Measurements from ENCODE around the gene ARF1.

ARF1 gene

DNA sequence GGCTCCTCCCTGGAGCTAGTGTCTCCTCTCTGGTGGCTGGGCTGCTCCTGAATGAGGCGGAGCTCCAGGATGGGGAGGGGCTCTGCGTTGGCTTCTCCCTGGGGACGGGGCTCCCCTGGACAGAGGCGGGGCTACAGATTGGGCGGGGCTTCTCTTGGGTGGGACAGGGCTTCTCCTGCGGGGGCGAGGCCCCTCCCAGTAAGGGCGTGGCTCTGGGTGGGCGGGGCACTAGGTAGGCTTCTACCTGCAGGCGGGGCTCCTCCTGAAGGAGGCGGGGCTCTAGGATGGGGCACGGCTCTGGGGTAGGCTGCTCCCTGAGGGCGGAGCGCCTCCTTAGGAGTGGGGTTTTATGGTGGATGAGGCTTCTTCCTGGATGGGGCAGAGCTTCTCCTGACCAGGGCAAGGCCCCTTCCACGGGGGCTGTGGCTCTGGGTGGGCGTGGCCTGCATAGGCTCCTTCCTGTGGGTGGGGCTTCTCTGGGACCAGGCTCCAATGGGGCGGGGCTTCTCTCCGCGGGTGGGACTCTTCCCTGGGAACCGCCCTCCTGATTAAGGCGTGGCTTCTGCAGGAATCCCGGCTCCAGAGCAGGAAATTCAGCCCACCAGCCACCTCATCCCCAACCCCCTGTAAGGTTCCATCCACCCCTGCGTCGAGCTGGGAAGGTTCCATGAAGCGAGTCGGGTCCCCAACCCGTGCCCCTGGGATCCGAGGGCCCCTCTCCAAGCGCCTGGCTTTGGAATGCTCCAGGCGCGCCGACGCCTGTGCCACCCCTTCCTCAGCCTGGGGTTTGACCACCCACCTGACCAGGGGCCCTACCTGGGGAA lies 22.7 kb upstream of the ARF1 start:
- peaks cover 22% of the 10 kb centered on the region for H3K27me3 Mint-ChIP-seq
- H3K36me3 Mint-ChIP-seq (ENCODE audit: insufficient read depth) = no peaks in the 10 kb centered on the region
- no peak for DNase-seq (ENCODE audit: low spot score in 2 of 2)
- H3K4me1 Mint-ChIP-seq = peaks cover 11% of the 10 kb centered on the region
- ATAC-seq (replicated peaks; ENCODE audit: extremely low read depth, poor library complexity, severe bottlenecking) = peak; percentile 16
- H3K27ac Mint-ChIP-seq (ENCODE audit: low read depth) = no peak overlapping the region
- no peaks in the 10 kb centered on the region for H3K9me3 Mint-ChIP-seq
- H3K4me3 Mint-ChIP-seq = peak overlapping the region; percentile 58

DNA sequence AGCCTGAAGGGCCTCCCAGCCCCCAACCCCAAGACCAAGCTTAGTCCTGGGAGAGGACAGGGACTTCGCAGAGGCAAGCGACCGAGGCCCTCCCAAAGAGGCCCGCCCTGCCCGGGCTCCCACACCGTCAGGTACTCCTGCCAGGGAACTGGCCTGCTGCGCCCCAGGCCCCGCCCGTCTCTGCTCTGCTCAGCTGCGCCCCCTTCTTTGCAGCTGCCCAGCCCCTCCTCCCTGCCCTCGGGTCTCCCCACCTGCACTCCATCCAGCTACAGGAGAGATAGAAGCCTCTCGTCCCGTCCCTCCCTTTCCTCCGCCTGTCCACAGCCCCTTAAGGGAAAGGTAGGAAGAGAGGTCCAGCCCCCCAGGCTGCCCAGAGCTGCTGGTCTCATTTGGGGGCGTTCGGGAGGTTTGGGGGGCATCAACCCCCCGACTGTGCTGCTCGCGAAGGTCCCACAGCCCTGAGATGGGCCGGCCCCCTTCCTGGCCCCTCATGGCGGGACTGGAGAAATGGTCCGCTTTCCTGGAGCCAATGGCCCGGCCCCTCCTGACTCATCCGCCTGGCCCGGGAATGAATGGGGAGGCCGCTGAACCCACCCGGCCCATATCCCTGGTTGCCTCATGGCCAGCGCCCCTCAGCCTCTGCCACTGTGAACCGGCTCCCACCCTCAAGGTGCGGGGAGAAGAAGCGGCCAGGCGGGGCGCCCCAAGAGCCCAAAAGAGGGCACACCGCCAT lies 21.9 kb upstream of the ARF1 start:
- H3K4me3 Mint-ChIP-seq = peak overlapping the region; percentile 58
- ATAC-seq (replicated peaks; ENCODE audit: extremely low read depth, poor library complexity, severe bottlenecking) (no peak), DNase-seq (ENCODE audit: low spot score in 2 of 2) (no peak)
- H3K36me3 Mint-ChIP-seq (ENCODE audit: insufficient read depth) = no peaks in the 10 kb centered on the region
- H3K27ac Mint-ChIP-seq (ENCODE audit: low read depth) = no peak overlapping the region
- H3K27me3 Mint-ChIP-seq = peaks cover 28% of the 10 kb centered on the region
- H3K4me1 Mint-ChIP-seq = peaks cover 11% of the 10 kb centered on the region
- no peaks in the 10 kb centered on the region for H3K9me3 Mint-ChIP-seq

DNA sequence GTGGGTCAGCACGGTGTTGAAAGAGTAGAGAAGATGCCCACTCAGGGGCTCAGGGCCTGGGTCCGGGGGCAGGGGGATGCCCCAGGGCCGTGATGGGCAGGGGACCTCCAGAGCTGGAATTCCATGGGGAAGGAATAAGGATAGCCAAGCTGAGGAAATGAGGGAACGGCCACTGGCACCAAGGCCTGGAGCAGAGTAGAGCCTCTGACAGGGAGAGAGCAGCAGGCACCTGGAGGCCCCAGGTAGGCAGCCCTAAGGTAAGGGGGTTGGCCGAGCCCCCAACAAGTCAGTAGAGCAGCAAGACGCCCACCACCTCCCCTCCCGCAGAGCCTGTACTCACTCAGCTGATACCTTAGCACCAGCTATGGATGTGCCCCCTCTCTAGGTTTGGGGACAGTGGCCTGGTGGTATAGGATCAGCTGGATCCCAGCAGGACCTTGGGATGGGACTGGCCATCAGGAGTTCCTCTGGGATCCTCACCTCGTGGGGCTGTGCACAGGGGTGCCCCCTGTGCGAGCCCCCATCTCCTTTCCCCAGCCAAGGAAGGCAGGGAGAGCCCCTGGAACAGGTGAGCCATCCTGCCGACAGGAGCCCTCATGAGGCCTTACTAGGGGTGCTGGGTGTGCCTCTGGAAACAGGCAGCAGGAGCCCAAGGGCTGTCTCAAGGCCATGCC lies 21.0 kb upstream of the ARF1 start:
- H3K4me3 Mint-ChIP-seq = no peak overlapping the region

DNA sequence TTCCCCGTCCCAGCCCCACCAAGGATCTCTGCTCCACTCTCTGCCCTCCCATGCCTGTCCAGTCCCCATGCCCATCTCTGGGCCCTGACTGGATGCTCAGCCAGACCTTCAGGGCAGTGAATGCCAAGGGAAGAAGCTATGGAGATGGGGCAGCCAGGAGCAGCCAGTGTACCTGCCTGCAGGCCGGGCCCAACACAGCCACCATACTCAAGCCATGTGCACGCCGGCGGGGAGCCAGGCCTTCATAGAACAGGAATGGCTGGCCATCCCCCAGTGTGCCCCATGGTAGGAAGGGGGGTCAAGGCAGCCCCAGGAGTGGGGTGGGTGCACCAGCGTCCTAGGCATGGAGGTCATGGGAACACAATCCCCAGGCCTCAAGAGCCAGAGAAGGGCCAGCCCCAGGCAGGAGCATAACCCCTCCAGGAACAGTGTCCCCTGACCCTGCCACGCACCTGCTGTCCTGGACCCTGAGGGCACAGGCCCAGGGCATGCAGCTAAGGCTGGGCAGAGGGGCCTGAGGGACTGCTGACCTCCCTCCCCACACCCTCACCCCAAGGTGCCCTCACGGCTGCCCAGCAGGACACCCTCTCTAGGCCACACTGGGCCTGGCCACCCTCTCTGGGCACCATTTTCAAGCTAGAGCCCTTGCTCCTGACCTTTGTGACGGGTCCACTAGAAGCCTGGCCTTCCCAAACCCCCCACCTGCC lies 20.3 kb upstream of the ARF1 start:
- Mint-ChIP-seq H3K4me1 (peaks cover 11% of the 10 kb centered on the region), H3K27ac (ENCODE audit: low read depth) (no peak overlapping the region), H3K9me3 (no peaks in the 10 kb centered on the region), H3K27me3 (peaks cover 44% of the 10 kb centered on the region), H3K36me3 (ENCODE audit: insufficient read depth) (no peaks in the 10 kb centered on the region), H3K4me3 (no peak overlapping the region)
- no peak for DNase-seq (ENCODE audit: low spot score in 2 of 2)
- ATAC-seq (replicated peaks; ENCODE audit: extremely low read depth, poor library complexity, severe bottlenecking) = no peak

More for the DNA sequence above, 21.0 kb upstream of the ARF1 start:
- peaks cover 11% of the 10 kb centered on the region for H3K4me1 Mint-ChIP-seq
- H3K9me3 Mint-ChIP-seq = no peaks in the 10 kb centered on the region
- DNase-seq (ENCODE audit: low spot score in 2 of 2) (no peak), ATAC-seq (replicated peaks; ENCODE audit: extremely low read depth, poor library complexity, severe bottlenecking) (no peak)
- no peak overlapping the region for H3K27ac Mint-ChIP-seq (ENCODE audit: low read depth)
- no peaks in the 10 kb centered on the region for H3K36me3 Mint-ChIP-seq (ENCODE audit: insufficient read depth)
- H3K27me3 Mint-ChIP-seq = peaks cover 37% of the 10 kb centered on the region

DNA sequence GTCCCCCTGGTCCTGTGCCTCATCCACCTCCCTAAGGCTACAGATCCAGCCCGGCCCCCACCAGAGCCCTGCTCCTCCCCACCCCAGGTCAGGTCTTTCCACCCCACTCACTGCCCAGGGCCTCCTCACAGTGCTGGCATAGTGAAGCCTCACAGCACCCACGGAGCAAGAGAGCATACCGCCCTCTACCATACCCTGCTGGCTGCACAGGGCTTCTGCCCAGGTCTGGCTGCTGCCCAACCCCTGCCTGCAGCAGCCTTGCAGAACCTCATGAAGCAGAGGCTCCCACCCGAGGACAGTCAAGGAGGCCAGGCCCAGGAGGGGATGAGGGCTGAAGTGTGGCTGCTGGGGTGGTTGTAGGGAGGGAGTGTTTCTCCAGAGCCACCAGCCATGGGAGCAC lies 19.7 kb upstream of the ARF1 start:
- Mint-ChIP-seq H3K9me3 (no peaks in the 10 kb centered on the region), H3K27ac (ENCODE audit: low read depth) (no peak overlapping the region), H3K4me3 (no peak overlapping the region), H3K27me3 (peaks cover 46% of the 10 kb centered on the region), H3K4me1 (peaks cover 11% of the 10 kb centered on the region), H3K36me3 (ENCODE audit: insufficient read depth) (no peaks in the 10 kb centered on the region)
- DNase-seq (ENCODE audit: low spot score in 2 of 2) (no peak), ATAC-seq (replicated peaks; ENCODE audit: extremely low read depth, poor library complexity, severe bottlenecking) (no peak)

DNA sequence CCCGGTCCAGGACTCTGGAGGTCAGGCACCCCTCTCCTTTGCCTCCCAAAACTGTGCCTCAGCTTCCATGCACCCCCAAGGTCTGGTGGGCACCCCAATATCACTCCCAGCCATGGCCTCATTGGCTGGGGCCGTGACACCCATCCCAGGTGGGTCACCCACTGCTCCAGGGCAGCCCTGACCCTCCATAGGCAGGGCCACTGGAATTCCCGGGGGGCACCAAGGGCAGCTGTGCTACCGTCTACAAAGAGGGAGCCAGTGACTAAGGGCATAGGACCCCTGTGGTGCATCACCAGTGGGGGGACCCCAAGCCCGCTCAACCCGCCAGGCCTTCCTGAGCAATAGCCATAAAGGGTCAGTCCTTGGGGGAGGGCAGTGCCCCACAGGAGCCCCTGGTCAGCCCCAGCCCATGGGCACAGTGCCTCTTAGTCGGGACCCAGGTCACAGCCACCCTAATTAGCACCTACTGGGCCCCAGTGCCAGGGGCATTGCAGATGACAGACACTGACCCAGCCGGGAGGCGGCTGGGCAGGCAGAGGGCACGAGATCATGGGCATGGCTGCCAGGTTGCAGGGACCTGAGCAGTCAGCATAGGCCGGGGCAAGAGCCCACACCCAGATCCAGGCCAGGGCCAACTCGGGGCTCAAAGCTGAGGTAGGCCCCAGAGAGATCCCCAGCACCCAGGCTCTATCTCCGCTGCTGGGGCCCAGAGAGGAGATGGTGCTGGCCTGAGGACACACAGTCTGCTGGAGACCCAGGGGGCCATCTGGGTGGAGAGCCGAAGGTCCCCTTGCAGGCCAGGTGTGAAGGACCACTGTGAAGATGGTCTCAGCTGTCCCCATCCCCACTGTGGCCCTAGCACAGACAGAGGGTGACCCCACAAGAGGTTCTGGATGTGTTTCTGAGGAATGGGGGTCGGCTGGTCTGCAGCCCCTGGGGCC lies 19.0 kb upstream of the ARF1 start:
- DNase-seq (ENCODE audit: low spot score in 2 of 2) = no peak
- Mint-ChIP-seq H3K27ac (ENCODE audit: low read depth) (no peak overlapping the region), H3K36me3 (ENCODE audit: insufficient read depth) (no peaks in the 10 kb centered on the region), H3K9me3 (no peaks in the 10 kb centered on the region), H3K4me3 (no peak overlapping the region), H3K4me1 (peaks cover 11% of the 10 kb centered on the region), H3K27me3 (peaks cover 46% of the 10 kb centered on the region)
- no peak for ATAC-seq (replicated peaks; ENCODE audit: extremely low read depth, poor library complexity, severe bottlenecking)

DNA sequence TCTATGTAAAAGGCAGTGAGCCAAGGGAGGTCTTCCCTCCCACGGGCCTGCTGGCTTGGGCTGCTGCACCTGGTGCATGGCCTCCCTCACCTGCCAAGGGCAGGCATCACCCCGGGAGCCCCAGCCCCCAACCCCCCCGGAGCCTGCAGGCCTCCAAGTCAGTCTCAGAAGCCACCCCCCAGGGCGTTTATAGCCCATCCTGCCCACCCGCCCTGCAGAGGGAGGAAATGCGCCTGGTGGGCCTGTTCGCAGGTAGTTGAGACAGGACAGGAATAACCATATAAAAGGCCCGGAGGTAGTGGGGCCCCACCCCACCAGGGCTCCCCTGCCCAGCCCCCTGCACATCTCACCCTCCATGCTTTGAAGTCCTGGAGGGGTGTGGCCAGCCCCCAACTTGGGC lies 18.2 kb upstream of the ARF1 start:
- Mint-ChIP-seq H3K27ac (ENCODE audit: low read depth) (no peak overlapping the region), H3K36me3 (ENCODE audit: insufficient read depth) (no peaks in the 10 kb centered on the region), H3K4me1 (peaks cover 11% of the 10 kb centered on the region), H3K9me3 (no peaks in the 10 kb centered on the region), H3K27me3 (peaks cover 46% of the 10 kb centered on the region), H3K4me3 (no peak overlapping the region)
- ATAC-seq (replicated peaks; ENCODE audit: extremely low read depth, poor library complexity, severe bottlenecking) = no peak
- no peak for DNase-seq (ENCODE audit: low spot score in 2 of 2)

DNA sequence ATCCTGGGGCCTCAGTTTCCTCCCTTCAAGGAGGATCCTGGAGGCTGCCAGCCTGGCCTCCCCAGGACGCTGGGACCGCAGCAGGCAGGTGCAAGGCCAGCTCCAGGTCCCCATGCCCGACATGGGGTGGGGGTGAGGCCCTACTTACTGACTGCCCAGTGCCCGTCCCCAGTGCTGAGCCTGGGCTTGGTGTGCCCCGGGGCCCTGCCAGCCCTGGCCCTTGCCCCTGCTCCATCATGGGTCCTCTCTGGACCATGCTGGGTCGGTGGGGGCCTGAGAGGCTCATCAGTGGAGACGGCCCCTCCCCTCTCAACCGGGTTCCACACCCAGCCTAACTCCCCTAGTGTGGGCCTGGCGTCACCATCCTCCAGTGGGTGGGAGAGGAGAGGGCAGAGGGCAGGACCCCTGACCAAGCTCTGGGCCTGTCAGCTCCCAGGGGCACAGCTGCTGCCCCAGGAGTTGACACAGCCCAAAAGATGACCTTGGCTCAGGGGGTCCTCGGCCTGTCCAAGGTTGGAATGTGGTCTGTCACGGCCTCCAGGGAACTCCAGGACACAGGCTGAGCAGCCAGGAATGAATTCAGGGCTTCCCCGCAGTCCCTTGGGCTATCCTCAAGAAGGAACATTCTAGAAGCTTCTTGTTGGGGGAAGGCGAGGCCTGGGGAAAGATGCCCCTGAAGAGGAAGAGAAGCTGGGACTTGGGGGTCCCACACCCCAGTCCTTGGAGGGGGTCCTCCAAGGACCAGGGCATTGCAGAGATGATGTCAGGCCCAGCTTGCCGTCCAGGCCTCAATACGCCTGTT lies 17.6 kb upstream of the ARF1 start:
- no peak for DNase-seq (ENCODE audit: low spot score in 2 of 2)
- peaks cover 46% of the 10 kb centered on the region for H3K27me3 Mint-ChIP-seq

DNA sequence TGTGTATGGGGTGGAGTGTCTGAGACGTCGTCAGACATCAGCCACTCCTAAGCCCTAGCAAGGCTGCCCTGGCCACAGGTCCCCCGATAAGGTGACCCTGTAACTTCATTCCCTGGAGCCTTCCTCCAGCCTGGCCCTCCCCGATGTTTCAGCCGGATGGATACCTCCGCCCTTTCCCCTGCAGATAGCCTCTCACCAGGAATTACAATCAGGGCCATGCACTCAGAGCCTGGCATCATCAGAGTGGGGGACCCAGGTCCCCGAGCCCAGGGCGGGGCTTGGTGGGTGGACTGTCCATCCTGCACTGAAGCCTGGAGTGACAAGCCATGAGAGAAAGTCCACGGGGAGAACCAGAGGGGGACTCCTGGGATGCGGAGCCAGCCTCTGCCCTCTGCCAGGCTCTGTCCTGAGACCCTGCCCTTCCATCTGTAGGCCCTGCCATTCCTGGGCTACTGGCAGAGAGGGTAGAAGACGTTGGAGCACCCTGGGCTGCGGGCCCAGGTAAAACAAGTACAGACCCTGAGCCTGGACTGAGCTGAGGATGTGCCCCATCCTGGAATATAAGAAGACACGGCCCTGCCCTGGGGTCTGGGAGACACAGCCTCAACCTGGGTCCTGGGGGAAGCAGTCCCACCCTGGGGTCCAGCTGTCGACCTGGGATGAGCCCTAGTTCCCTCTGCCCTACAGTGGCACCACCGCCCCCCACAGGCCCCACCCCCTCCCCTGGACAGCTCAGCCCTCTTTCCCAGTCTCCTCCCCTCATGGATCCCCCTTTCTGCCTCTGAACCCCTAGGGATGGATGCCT lies 16.8 kb upstream of the ARF1 start:
- Mint-ChIP-seq H3K4me1 (peaks cover 7% of the 10 kb centered on the region), H3K9me3 (no peaks in the 10 kb centered on the region), H3K36me3 (ENCODE audit: insufficient read depth) (no peaks in the 10 kb centered on the region), H3K27ac (ENCODE audit: low read depth) (no peak overlapping the region), H3K4me3 (no peak overlapping the region), H3K27me3 (peaks cover 43% of the 10 kb centered on the region)
- ATAC-seq (replicated peaks; ENCODE audit: extremely low read depth, poor library complexity, severe bottlenecking) (no peak), DNase-seq (ENCODE audit: low spot score in 2 of 2) (no peak)

More for the DNA sequence above, 17.6 kb upstream of the ARF1 start:
- Mint-ChIP-seq H3K36me3 (ENCODE audit: insufficient read depth) (no peaks in the 10 kb centered on the region), H3K9me3 (no peaks in the 10 kb centered on the region), H3K4me3 (no peak overlapping the region), H3K4me1 (peaks cover 11% of the 10 kb centered on the region), H3K27ac (ENCODE audit: low read depth) (no peak overlapping the region)
- ATAC-seq (replicated peaks; ENCODE audit: extremely low read depth, poor library complexity, severe bottlenecking) = no peak

DNA sequence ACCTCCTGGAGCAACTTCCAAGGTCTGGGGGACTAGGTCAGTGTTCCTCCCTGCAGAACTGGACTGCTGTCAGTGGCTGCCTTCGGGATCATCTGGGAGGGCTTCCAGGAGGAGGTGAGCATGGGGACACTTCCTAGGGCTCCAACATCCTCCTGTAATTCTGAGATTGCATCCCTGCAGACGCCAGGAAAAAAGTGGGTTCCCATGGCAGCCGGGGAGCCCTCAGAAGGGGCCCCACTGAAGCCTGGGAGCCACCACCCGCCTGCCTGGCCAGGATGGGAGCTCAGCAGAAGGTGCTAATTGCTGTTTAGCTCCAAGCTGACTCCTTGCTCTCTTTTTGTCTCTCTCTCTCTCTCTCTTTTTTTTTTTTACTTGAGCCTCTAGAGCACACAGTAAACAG lies 16.1 kb upstream of the ARF1 start:
- ATAC-seq (replicated peaks; ENCODE audit: extremely low read depth, poor library complexity, severe bottlenecking) = no peak
- H3K4me1 Mint-ChIP-seq = peaks cover under 1% of the 10 kb centered on the region
- DNase-seq (ENCODE audit: low spot score in 2 of 2) = no peak
- H3K27ac Mint-ChIP-seq (ENCODE audit: low read depth) = no peak overlapping the region
- peaks cover 36% of the 10 kb centered on the region for H3K27me3 Mint-ChIP-seq
- H3K9me3 Mint-ChIP-seq = no peaks in the 10 kb centered on the region
- H3K4me3 Mint-ChIP-seq = no peak overlapping the region
- H3K36me3 Mint-ChIP-seq (ENCODE audit: insufficient read depth) = peaks cover 1% of the 10 kb centered on the region

All from central memory CD8-positive, alpha-beta T cell (primary cell).